HG02981 (cell line): ENCODE measurements around the gene HOXD8.

Source experiments
- ATAC-seq: cut with Tn5 transposase; IDR thresholded peaks from one replicate; pipeline ENCODE4 v1.9.1; 2021; ENCODE audit warnings: mild to moderate bottlenecking, moderate library complexity; ENCODE audit not compliant: unreplicated experiment

HOXD8 gene

DNA sequence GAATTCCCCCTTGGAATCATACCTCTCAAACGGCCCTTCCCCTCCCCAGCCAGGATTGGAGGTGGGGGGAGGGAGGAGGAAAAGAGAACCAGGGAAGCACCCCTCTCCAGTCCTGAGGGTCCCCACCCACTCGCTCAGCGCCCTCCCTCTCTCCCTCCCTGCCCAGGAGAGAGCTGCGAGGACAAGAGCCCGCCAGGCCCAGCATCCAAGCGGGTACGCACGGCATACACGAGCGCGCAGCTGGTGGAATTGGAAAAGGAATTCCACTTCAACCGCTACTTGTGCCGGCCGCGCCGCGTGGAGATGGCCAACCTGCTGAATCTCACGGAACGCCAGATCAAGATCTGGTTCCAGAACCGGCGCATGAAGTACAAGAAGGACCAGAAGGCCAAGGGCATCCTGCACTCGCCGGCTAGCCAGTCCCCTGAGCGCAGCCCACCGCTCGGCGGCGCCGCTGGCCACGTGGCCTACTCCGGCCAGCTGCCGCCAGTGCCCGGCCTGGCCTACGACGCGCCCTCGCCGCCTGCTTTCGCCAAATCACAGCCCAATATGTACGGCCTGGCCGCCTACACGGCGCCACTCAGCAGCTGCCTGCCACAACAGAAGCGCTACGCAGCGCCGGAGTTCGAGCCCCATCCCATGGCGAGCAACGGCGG is 42.0 kb downstream of the HOXD8 start:
- ATAC-seq, result no peak

DNA sequence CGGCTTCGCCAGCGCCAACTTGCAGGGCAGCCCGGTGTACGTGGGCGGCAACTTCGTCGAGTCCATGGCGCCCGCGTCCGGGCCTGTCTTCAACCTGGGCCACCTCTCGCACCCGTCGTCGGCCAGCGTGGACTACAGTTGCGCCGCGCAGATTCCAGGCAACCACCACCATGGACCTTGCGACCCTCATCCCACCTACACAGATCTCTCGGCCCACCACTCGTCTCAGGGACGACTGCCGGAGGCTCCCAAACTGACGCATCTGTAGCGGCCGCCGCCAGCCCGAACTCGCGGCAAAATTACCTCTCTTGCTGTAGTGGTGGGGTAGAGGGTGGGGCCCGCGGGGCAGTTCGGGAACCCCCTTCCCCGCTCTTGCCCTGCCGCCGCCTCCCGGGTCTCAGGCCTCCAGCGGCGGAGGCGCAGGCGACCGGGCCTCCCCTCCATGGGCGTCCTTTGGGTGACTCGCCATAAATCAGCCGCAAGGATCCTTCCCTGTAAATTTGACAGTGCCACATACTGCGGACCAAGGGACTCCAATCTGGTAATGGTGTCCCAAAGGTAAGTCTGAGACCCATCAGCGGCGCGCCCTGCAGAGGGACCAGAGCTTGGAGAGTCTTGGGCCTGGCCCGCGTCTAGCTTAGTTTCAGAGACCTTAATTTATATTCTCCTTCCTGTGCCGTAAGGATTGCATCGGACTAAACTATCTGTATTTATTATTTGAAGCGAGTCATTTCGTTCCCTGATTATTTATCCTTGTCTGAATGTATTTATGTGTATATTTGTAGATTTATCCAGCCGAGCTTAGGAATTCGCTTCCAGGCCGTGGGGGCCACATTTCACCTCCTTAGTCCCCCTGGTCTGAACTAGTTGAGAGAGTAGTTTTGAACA is 42.7 kb downstream of the HOXD8 start:
- no peak for ATAC-seq

DNA sequence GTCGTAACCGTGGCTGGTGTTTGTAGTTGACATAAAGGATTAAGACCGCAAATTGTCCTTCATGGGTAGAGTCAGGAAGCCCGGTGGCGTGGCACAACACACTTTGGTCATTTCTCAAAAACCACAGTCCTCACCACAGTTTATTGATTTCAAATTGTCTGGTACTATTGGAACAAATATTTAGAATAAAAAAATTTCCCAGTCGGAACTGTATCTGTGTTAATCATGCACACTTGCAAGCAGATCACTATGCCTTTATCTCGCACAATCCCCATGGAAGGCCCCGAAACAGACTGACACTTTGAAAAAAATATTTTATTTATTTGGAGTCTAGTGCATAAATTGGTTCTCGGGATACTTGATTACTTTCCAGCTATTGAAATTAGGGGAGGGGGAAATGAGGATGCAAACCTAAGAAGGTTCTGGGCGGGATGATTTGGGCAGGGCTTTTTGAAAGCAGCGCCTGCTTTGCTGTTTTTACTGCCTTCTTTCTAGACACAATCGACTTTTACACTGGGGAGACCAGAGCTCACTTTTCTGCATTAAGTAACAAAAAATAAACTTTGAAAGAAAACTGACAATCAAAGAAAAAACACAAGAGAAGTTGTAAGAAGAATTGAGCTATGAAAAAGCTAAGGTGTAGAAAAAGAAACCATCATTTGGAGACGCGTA is 43.5 kb downstream of the HOXD8 start:
- no peak for ATAC-seq

DNA sequence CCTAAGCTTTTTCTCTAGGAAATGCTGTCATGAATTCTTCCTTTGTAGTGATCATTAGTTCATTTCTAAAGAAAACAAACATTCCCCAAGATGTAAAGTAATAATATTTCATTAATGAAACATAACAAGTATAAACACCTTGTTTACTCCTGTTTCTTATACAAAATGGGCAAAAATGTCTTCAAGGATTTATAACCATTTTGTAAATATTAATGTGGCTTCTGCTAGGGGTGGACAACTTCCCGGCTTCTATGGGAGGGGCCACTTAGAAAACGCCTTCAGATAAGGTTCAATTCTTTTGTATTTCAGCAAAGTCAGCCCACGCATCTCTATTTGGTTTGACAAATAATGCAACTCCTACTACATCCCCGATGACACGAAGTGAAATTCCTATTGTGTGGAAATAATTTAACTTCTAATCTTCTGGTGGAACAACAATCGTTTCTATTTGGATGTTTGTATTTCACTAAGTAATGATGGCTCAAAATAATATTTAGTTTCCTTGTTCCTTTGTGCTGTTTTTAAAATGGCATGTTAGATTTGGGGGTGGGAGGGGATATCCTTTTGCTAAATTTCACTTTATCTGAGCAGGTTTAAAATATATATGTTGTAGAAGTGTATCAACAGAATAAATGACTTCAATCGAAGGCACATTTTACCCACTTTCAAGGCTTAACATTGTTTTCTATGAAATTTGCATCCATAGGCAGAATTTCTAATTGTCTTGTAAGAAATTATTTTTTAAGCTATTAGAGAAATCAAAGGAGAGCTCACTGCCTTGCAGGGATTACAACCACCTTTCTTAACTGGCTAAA is 44.3 kb downstream of the HOXD8 start:
- no peak for ATAC-seq

DNA sequence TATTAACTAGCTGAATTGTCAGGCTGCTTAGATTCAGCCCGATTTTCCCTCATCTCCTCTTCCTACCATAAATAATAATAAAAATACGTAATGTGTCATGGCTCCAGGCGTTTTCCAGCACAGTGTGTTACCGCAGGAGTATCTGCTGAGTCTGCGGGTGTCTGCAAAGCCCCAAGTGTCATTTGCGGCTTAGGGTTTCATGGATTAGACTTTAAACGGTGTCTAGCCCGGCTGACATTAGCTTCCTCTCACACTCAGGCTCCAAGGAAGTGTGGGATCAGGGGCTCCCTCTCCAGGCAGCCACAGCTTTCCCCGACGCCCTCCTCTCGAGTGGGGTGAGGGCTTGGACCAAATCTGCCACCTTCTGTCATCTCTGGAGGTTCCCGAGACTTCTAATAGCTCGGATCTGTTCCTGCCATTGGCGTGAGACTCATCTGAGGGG is 44.9 kb downstream of the HOXD8 start:
- no peak for ATAC-seq

DNA sequence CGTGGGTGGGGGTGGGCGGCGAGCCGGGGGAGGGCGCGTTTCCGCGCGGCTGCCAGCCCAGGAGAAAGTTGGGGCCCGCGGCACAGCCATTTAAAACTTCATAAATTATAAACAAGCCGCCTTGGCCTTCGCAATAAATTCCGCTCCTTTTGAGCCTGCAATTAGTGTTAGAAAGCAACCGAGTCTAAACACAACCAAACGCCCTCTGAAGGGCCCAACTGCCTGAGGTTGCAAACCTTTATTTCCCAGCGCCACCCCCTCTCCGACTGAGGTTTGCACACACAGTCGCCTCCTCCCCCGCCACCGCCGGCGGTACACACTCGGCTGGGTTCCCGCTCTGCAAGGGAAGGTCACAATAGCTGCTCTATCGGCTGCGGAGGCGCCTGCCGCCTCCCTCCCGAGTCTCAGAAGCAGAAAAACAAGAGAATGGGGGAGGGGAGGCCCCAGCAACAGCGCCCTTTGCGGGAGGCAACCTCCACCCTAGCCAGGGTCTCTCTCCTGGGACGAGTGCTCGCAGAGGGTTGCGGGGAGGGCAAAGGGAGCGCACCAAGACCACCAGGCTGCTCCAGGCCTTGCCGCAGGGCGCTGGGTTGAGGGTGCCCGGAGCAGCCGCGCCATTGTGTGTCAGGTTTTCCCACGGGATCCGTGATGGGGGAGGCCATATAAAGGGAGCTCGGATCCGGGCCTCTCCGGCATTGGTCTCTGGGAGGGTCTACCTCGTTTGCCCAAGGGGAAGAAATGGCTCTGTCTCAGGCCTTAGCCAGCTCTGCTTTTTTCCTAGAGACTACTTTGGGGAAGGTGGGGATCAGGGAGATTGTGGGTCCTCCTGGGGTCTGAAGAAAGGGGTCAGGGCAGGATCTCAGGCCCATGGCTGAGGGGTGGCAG is 45.6 kb downstream of the HOXD8 start:
- ATAC-seq, result no peak

DNA sequence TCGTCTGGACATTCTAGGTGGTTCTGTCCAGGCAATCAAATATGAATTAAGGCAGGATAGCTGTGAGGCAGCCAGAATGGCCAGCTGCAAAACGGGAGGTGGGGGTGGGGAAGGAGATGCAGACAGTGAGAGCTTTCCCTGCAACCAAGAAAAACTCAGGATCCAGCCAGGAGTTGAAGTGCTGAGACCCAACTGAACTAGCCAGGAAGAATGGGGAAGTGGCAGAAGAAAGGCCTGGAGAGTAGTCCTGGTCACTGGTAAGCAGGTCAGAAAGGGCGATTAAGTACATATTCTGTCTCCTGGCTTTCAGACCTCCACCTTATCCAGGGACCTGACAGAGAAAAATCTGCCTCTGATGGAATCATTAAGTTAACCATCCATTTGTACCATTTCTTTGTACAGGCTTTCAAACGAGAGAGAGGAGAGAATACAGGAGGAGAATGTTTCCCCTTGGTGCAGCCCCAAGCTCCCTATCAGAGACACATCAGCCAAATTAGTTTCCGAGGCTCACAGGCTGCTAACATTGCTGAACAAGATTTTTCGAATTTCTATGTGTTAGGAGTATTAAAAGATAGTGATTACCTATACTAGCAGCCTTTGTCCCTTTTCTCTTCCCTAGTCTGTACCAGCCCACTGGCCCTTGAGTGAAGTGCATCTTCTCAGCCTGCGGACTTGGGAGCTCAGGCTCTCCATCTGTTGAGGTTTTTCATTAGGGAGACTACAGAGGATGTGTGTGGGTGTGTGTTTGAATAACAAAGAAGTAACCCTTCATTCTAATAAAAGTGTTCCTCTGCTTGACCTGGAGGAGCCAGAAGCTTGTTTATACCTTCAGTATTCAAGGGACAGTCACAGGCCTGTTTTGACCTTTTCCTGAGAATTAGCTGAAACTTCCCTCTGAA is 46.5 kb downstream of the HOXD8 start:
- no peak for ATAC-seq

DNA sequence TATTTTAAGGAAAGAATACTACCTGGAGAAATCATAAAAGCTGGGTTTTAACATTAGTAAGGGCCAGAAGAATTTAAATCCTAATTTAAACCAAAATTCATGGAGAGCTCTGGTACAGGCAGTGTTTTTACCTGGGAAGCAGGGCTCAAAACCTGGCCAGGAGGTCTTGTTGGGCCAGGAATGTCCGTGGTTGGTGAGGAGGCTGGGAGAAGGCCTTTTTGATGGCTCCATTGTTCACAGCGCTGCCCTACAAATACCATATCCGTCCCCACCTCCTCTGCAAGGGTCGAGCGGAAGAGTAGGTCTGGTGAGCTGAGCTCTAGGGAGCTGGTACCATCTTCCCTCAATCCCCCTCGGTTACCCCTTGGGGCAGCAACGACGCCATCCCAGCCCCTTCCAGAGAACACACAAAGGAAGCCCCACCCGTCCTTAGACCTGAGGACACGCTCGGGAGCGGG is 48.1 kb downstream of the HOXD8 start:
- no peak for ATAC-seq

DNA sequence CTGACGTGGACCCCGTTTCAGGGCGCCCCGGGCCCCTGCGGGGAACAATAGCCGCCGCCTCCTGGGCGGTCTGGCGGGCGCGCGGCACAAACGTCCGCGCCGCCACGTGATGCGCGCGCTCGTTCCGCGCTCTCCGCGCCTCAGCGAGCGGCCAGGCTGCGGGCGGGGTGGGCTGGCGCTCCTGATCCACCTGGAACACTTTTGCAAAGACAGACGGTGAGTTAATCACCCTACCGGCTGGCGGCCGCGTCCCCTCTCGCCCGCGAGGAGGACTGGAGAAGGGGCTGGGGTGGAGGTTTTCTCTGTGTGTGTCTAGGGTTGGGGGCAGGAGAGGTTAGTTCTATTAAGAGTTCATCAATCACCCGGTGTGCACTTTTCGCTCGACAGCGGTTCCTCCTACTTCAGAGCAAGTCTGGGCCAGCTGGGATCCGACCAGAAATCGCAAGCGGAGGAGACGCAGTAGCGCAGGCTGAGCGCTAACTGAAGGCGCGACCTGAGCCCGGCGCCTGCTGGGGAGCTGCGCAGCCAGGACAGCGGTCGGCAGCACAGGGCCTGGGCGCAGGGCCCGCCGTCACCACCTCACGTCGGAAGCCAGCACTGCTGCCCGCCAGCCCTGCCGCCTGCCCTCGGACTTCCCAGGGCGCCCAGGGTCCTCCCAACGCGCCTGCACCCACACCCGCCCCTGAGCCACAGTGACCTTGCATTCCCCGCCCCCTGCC is 48.7 kb downstream of the HOXD8 start:
- no peak for ATAC-seq

DNA sequence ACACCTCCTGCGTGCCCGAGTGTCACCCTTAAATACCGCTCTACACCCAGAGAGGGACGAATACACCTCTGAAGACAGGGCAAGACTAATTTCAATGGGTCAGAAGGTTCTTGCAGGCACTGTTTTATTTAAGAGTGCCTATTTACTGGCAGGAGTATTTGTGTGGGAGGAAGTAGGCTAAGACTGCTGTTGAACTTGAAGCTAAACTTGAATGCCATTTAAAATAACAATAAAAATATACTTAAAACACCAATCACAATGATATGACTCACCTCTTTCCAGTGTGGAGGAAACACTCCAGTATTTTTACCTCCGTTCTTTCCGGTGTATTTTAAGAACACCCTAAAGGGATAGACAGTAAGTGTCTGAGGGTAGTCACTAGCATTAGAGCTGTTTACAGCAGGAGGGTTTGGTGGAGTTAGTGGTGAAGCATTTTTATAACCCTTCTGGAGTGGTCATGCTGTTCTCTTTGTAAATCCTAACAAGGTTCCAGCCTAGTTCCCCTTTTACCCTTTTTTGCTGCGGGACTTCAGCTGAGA is 49.3 kb downstream of the HOXD8 start:
- no peak for ATAC-seq

DNA sequence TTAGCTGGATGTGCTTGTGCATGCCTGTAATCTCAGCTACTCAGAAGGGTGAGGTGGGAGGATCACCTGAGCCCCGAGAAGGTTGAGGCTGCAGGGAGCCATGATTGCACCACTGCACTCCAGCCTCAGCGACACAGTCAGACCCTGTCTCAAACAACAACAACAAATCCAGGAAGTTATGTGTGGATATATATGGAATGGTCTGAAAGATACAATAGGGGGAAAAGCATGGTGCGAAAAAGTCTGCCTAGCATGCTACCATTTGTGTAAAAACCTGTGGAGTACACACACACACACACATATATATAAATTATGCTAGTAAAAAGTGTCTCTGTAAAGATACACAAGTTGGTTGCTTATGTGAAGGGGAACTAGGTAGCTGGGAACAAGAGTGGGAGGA is 52.0 kb downstream of the HOXD8 start:
- no peak for ATAC-seq
